HL-60 (cell line): ENCODE results near the gene ZNF112.
"Not testable (repeated sequence)": the region's sequence is repeated elsewhere in the genome, so short reads cannot be mapped to it uniquely, and the experiment has no call there.

Experiments used
- DNase-seq, 2 experiments: peaks; one replicate each; pipeline ENCODE4 v3.0.0-alpha.2; 2010 to 2020; ENCODE audit warnings: low read depth in 1 of 2, low spot score in 1 of 2
- H3K27ac ChIP-seq: fragments of 250-450 bp; sonication (Bioruptor Pico); replicated peaks from 2 replicates; pipeline ENCODE4 v1.5.1; 2020; ENCODE audit warnings: mild to moderate bottlenecking, moderate library complexity
- H3K27me3 ChIP-seq: fragments of 250-450 bp; sonication (Bioruptor Pico); 2 replicates; pipeline ENCODE4 v1.5.1; 2021; ENCODE audit warnings: mild to moderate bottlenecking, moderate library complexity; ENCODE audit not compliant: insufficient read depth, poor library complexity, severe bottlenecking
- H3K4me3 ChIP-seq: replicated peaks from 2 replicates; pipeline ENCODE4 v1.5.1; 2011; ENCODE audit warnings: mild to moderate bottlenecking, control low read depth, low read length; ENCODE audit not compliant: insufficient read depth
- CTCF ChIP-seq: IDR thresholded peaks from one replicate; pipeline ENCODE4 v1.5.1; 2011; ENCODE audit warnings: low read length, control low read depth, inconsistent platforms; ENCODE audit not compliant: insufficient read depth
- GABPA ChIP-seq: IDR thresholded peaks from 2 replicates; pipeline ENCODE4 v1.6.1; 2012; ENCODE audit warnings: low read depth
- POLR2AphosphoS5 ChIP-seq: IDR thresholded peaks from 2 replicates; pipeline ENCODE4 v1.6.1; 2012; ENCODE audit warnings: low read depth
- REST ChIP-seq: IDR thresholded peaks from 2 replicates; pipeline ENCODE4 v1.6.1; 2012; ENCODE audit warnings: low read depth; ENCODE audit not compliant: insufficient replicate concordance
- SPI1 ChIP-seq: IDR thresholded peaks from 2 replicates; pipeline ENCODE4 v1.6.1; 2012; ENCODE audit warnings: low read depth, mild to moderate bottlenecking, borderline replicate concordance

The ZNF112 gene

GRCh38 chr19:44344255-44344654 is 12.2 kb downstream of the ZNF112 start:
- TF ChIP-seq CTCF (no peak), POLR2AphosphoS5 (no peak), GABPA (no peak), REST (no peak), SPI1 (no peak)
- no peak for DNase-seq
- H3K27me3 ChIP-seq = no peaks in the 10 kb centered on the region
- no peak overlapping the region for H3K4me3 ChIP-seq
- no peak overlapping the region for H3K27ac ChIP-seq

- no peak for DNase-seq
- Histone ChIP-seq H3K27ac (no peak overlapping the region), H3K4me3 (no peak overlapping the region), H3K27me3 (no peaks in the 10 kb centered on the region)
- TF ChIP-seq REST = no peak
- TF ChIP-seq SPI1 = no peak
- TF ChIP-seq GABPA = no peak
- TF ChIP-seq POLR2AphosphoS5 = no peak
- no peak for TF ChIP-seq CTCF
Observed at GRCh38 chr19:44341794-44342193, 14.7 kb downstream of the ZNF112 start.

GRCh38 chr19:44334639-44335038 is 21.8 kb downstream of the ZNF112 start:
- not testable (repeated sequence) for H3K27ac ChIP-seq, DNase-seq, H3K4me3 ChIP-seq, H3K27me3 ChIP-seq

GRCh38 chr19:44332145-44332544 is 24.3 kb downstream of the ZNF112 start:
- H3K27ac ChIP-seq = no peak overlapping the region
- H3K4me3 ChIP-seq = no peak overlapping the region
- DNase-seq = no peak
- TF ChIP-seq GABPA (no peak), POLR2AphosphoS5 (no peak), SPI1 (no peak), REST (no peak), CTCF (no peak)
- H3K27me3 ChIP-seq = no peaks in the 10 kb centered on the region
